ENCODE measurements around the gene SPATA13.

SPATA13 gene

GRCh38 chr13:24356270-24356669 is 195.8 kb downstream of the SPATA13 start:
- TF ChIP-seq, protein P1, sequence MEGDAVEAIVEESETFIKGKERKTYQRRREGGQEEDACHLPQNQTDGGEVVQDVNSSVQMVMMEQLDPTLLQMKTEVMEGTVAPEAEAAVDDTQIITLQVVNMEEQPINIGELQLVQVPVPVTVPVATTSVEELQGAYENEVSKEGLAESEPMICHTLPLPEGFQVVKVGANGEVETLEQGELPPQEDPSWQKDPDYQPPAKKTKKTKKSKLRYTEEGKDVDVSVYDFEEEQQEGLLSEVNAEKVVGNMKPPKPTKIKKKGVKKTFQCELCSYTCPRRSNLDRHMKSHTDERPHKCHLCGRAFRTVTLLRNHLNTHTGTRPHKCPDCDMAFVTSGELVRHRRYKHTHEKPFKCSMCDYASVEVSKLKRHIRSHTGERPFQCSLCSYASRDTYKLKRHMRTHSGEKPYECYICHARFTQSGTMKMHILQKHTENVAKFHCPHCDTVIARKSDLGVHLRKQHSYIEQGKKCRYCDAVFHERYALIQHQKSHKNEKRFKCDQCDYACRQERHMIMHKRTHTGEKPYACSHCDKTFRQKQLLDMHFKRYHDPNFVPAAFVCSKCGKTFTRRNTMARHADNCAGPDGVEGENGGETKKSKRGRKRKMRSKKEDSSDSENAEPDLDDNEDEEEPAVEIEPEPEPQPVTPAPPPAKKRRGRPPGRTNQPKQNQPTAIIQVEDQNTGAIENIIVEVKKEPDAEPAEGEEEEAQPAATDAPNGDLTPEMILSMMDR (IDR thresholded peaks at IDR 0.05; ENCODE audit: control insufficient read depth, insufficient read depth, low read depth, low read length, missing control alignments): no peak
- DNase-seq (ENCODE audit: low read depth): no peak
- H3K4me3 ChIP-seq (ENCODE audit: control insufficient read depth, low read depth, low read length): no peak overlapping the region
